ACC112 (cell line): ENCODE data around the gene KLHL29.

Source experiments
- H2AFZ ChIP-seq: fragments of 200-600 bp; sonication (generic); one replicate; pipeline ENCODE4 v1.6.0; 2017; ENCODE audit warnings: antibody characterized with exemption, low read length; ENCODE audit not compliant: unreplicated experiment
- H3K27ac ChIP-seq: fragments of 200-600 bp; sonication (generic); 2 replicates; pipeline ENCODE4 v1.5.1; 2014; ENCODE audit warnings: low read depth, mild to moderate bottlenecking, antibody characterized with exemption, low read length, moderate library complexity
- H3K27me3 ChIP-seq: fragments of 200-600 bp; sonication (generic); 2 replicates; pipeline ENCODE4 v1.6.1; 2014; ENCODE audit warnings: mild to moderate bottlenecking, antibody characterized with exemption, low read length, moderate library complexity, mixed read lengths; ENCODE audit not compliant: insufficient read depth
- H3K36me3 ChIP-seq: fragments of 200-600 bp; sonication (generic); 2 replicates; pipeline ENCODE4 v1.6.1; 2016; ENCODE audit warnings: mild to moderate bottlenecking, antibody characterized with exemption, low read length, moderate library complexity, mixed read lengths; ENCODE audit not compliant: insufficient read depth
- H3K4me1 ChIP-seq: fragments of 200-600 bp; sonication (generic); one replicate; pipeline ENCODE4 v1.6.1; 2016; ENCODE audit warnings: low read length, mixed read lengths; ENCODE audit not compliant: insufficient read depth, unreplicated experiment, control insufficient read depth
- H3K4me3 ChIP-seq: fragments of 200-600 bp; sonication (generic); 2 replicates; pipeline ENCODE4 v1.5.1; 2014; ENCODE audit warnings: mild to moderate bottlenecking, low read depth, low read length
- H3K79me2 ChIP-seq: fragments of 200-600 bp; sonication (generic); one replicate; pipeline ENCODE4 v1.6.0; 2016; ENCODE audit warnings: low read length; ENCODE audit not compliant: control insufficient read depth, unreplicated experiment, insufficient read depth

The KLHL29 gene

DNA sequence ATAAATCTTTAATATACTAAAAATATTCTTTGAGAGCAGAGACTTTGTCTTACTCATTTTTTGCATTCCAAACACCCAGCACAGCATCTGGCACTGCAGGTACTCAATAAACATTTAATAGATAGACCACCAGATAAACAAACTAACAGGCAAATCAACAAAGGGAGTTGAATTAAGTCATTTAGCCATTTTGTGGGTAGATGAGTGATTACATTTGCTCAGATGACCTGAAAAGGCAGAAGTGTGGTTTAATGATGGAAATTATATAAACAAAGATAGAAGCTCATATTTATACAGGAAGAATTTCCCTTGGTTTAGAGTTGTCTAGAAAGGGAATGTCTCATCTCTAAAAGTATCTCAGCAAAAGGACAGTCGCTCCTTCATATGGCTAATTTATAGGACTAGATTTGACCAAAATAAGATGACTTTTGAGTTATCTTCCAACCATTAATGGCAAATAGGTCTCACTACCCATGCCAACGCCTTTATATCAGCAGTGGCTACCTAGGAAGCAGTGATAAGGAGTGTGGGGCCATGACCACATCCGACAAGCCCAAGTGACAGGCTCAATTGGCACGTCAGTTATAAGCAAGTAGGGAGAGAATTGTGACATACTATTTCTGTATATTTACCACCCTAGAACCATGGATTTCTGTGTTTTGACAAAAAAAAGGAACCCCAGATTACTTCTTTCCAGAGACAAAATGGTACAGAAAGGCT, 368.5 kb downstream of the KLHL29 start:
- Histone ChIP-seq H3K27ac (no peak overlapping the region), H3K27me3 (no peaks in the 10 kb centered on the region), H3K79me2 (no peaks in the 10 kb centered on the region), H2AFZ (no peak overlapping the region), H3K36me3 (no peaks in the 10 kb centered on the region), H3K4me3 (no peak overlapping the region), H3K4me1 (peaks cover 11% of the 10 kb centered on the region)

DNA sequence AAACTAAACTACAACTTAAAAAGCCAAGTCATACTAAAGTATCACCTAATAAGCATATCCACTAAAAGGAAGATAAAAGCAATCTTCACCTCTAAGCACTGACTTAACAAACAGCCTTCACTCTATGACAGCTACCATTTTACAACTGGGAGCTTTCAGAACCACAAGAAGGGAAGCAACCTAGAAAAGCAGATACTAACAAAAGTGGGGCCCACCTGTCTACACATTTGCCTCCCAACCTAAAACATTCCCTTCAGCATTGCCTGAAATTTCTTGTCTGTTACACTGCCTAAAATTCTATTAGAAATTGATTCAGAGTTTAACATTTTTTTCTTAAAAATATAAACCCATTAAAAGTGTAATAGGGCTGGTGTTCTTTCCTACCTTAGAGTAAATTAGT, 370.0 kb downstream of the KLHL29 start:
- Histone ChIP-seq H2AFZ (no peak overlapping the region), H3K4me3 (no peak overlapping the region), H3K27ac (no peak overlapping the region), H3K79me2 (no peaks in the 10 kb centered on the region), H3K36me3 (no peaks in the 10 kb centered on the region), H3K27me3 (no peaks in the 10 kb centered on the region), H3K4me1 (peaks cover 16% of the 10 kb centered on the region)

GRCh38 chr2:23756593-23757292, 371.8 kb downstream of the KLHL29 start:
- no peaks in the 10 kb centered on the region for H3K36me3 ChIP-seq
- no peaks in the 10 kb centered on the region for H3K79me2 ChIP-seq
- no peak overlapping the region for H2AFZ ChIP-seq
- peaks cover 19% of the 10 kb centered on the region for H3K4me1 ChIP-seq
- H3K27ac ChIP-seq, result no peak overlapping the region
- no peak overlapping the region for H3K4me3 ChIP-seq
- no peaks in the 10 kb centered on the region for H3K27me3 ChIP-seq

DNA sequence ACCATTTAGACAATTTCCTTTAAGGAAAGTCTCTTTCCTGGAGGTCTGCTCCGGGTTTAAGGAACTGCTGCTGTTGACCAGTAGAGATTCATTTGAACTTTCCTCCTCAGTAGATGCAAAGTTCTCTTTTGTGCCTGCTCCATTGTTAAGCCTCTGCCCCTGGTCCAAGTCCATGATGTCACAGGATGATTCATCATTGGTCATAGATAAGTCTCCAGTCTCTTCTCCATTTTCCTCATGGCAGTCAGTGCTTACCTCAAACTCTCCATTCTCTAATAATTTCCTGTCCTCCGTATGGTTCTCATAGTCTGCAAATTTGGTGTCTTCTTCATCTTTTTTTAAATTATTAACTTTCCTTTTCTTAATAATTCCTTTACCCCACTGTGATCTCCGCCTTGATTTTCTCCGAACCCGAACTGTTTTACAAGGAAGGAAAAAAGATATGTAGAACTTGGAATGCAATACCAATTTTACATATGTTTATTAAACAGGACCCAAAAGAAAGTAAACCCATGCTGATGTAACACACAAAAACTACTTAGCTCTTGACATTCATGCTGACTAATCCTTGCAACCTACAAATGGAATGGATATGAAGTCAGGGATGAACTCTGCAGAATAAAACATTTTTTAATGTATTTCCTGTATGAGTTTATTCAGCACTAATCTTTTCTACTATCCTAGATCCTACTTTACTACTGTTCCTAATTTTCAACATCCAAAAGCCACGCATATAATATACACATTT, 372.9 kb downstream of the KLHL29 start:
- Histone ChIP-seq H3K4me3 (no peak overlapping the region), H3K27ac (peak overlapping the region; percentile 85), H2AFZ (no peak overlapping the region), H3K4me1 (peaks cover 19% of the 10 kb centered on the region), H3K36me3 (no peaks in the 10 kb centered on the region), H3K27me3 (no peaks in the 10 kb centered on the region), H3K79me2 (no peaks in the 10 kb centered on the region)
